CD14-positive monocyte (primary cell): Measurements from ENCODE around the gene LDAF1. TPM values are rescaled to one million over a fixed set of nuclear protein-coding genes. Genes with fewer than 3 reads are reported as not detected.

Experiments
- DNase-seq, 3 donors: peaks; one replicate each; pipeline ENCODE4 v3.0.0-alpha.2; 2011 to 2022
- H2AFZ ChIP-seq: 2 replicates; pipeline ENCODE4 v1.6.0; 2012; ENCODE audit warnings: mild to moderate bottlenecking, low read depth, low read length, inconsistent platforms; ENCODE audit not compliant: insufficient read depth, poor library complexity, severe bottlenecking
- H3K27ac ChIP-seq, 2 donors: 1 replicate in 1 of 2; 2 replicates in 1 of 2; pipeline ENCODE4 v1.5.1; 2012 to 2013; ENCODE audit warnings: low read length in 2 of 2, control low read depth in 1 of 2, inconsistent platforms in 1 of 2, low read depth in 1 of 2, mild to moderate bottlenecking in 1 of 2
- H3K27me3 ChIP-seq, 2 donors: one replicate each; pipeline versions ENCODE4 v1.6.0 to v1.6.1; 2011 to 2013; ENCODE audit warnings: low read length in 2 of 2; ENCODE audit not compliant: control insufficient read depth in 2 of 2, insufficient read depth in 2 of 2
- H3K36me3 ChIP-seq, 2 donors: replicated peaks in 1 of 2; 1 replicate in 1 of 2; 2 replicates in 1 of 2; pipeline versions ENCODE4 v1.5.1 to v1.6.1; 2012 to 2013; ENCODE audit warnings: low read length in 2 of 2, control low read depth in 1 of 2, inconsistent platforms in 1 of 2, mild to moderate bottlenecking in 1 of 2; ENCODE audit not compliant: insufficient read depth in 2 of 2, control insufficient read depth in 1 of 2
- H3K4me1 ChIP-seq, 2 donors: 1 replicate in 1 of 2; 2 replicates in 1 of 2; pipeline versions ENCODE4 v1.5.1 to v1.6.1; 2012 to 2013; ENCODE audit warnings: low read length in 2 of 2, control low read depth in 1 of 2, inconsistent platforms in 1 of 2, mild to moderate bottlenecking in 1 of 2, moderate library complexity in 1 of 2; ENCODE audit not compliant: insufficient read depth in 2 of 2, control insufficient read depth in 1 of 2
- H3K4me2 ChIP-seq: replicated peaks from 2 replicates; pipeline ENCODE3; 2012; ENCODE audit warnings: low read length, moderate library complexity, mild to moderate bottlenecking; ENCODE audit not compliant: poor library complexity, severe bottlenecking; ENCODE audit errors: extremely low read depth
- H3K4me3 ChIP-seq, 3 experiments: fragments of 200-600 bp in 1 of 3; sonication (generic) in 1 of 3; replicated peaks in 1 of 3; 1 replicate in 2 of 3; 2 replicates in 1 of 3; pipeline ENCODE4 v1.5.1; 2011 to 2013; ENCODE audit warnings: low read length in 3 of 3, mild to moderate bottlenecking in 3 of 3, control low read depth in 2 of 3, low read depth in 2 of 3, inconsistent platforms in 1 of 3, moderate library complexity in 1 of 3
- H3K79me2 ChIP-seq: 2 replicates; pipeline ENCODE4 v1.6.0; 2012; ENCODE audit warnings: mild to moderate bottlenecking, control low read depth, inconsistent platforms, low read length, moderate library complexity; ENCODE audit not compliant: insufficient read depth
- H3K9ac ChIP-seq: 2 replicates; pipeline ENCODE4 v1.6.0; 2017; ENCODE audit warnings: low read length, mild to moderate bottlenecking; ENCODE audit not compliant: insufficient read depth, poor library complexity, severe bottlenecking
- H3K9me3 ChIP-seq, 2 donors: replicated peaks in 1 of 2; 1 replicate in 1 of 2; 2 replicates in 1 of 2; pipeline versions ENCODE4 v1.5.1 to v1.6.1; 2012 to 2013; ENCODE audit warnings: low read length in 2 of 2, control low read depth in 1 of 2; ENCODE audit not compliant: control insufficient read depth in 1 of 2, insufficient read depth in 1 of 2
- H4K20me1 ChIP-seq: 2 replicates; pipeline ENCODE4 v1.6.0; 2012; ENCODE audit warnings: mild to moderate bottlenecking, low read length, control low read depth, moderate library complexity; ENCODE audit not compliant: insufficient read depth
- H3K27ac Mint-ChIP-seq, 7 donors: one replicate each; pipeline ENCODE4 v1.8.0; 2020; ENCODE audit warnings: mild to moderate bottlenecking in 7 of 7, mixed read lengths in 7 of 7, moderate library complexity in 6 of 7, inconsistent platforms in 2 of 7
- H3K27me3 Mint-ChIP-seq, 3 donors: one replicate each; pipeline ENCODE4 v1.8.0; 2021 to 2022; ENCODE audit warnings: low read depth in 3 of 3, mild to moderate bottlenecking in 3 of 3, mixed read lengths in 3 of 3, moderate library complexity in 3 of 3, inconsistent platforms in 1 of 3
- H3K36me3 Mint-ChIP-seq, 2 donors: one replicate each; pipeline ENCODE4 v1.8.0; 2020; ENCODE audit warnings: mixed read lengths in 2 of 2, inconsistent platforms in 1 of 2, mild to moderate bottlenecking in 1 of 2
- H3K4me1 Mint-ChIP-seq: one replicate; pipeline ENCODE4 v1.8.0; 2020; ENCODE audit warnings: mild to moderate bottlenecking, mixed read lengths
- H3K4me3 Mint-ChIP-seq, 2 donors: one replicate each; pipeline ENCODE4 v1.8.0; 2020; ENCODE audit warnings: mild to moderate bottlenecking in 2 of 2, mixed read lengths in 2 of 2, moderate library complexity in 1 of 2
- H3K9me3 Mint-ChIP-seq, 7 donors: one replicate each; pipeline ENCODE4 v1.8.0; 2020 to 2022; ENCODE audit warnings: mixed read lengths in 7 of 7, mild to moderate bottlenecking in 6 of 7, moderate library complexity in 6 of 7, inconsistent platforms in 2 of 7
- CTCF ChIP-seq: fragments of 200-600 bp; IDR thresholded peaks from one replicate; pipeline ENCODE4 v1.8.0; 2022; ENCODE audit warnings: antibody characterized with exemption, mild to moderate bottlenecking
- WGBS: methylation state at CpG from one replicate; pipeline ENCODE4 v1.1.5; 2013; ENCODE audit warnings: missing lambda C conversion rate; ENCODE audit not compliant: insufficient coverage; 5-methylcytosine and 5-hydroxymethylcytosine counted together
- intact Hi-C, 2 donors: fragments of 100-400 bp; cut with micrococcal nuclease; formaldehyde crosslinking; loops; one replicate each; pipeline versions ENCODE4 v1.15.0 to v1.15.1; 2023
- polyA plus RNA-seq, 3 donors: library from polyadenylated mRNA; depleted of rRNA in 1 of 3; unstranded in 2 of 3; stranded (reverse) in 1 of 3; fragments of 300-500 nt in 2 of 3; fragments of >200 nt in 1 of 3; fragmentation: Illumina TruSeq in 2 of 3; gene quantifications; 1 replicate in 2 of 3; 2 replicates in 1 of 3; pipeline ENCODE4 v1.2.3, GENCODE V29; 2012 to 2021

Gene LDAF1
- polyA plus RNA-seq, 3 donors: 10.1 to 24.3 (median 17.9) TPM

- H3K36me3 ChIP-seq: peaks cover 30 to 73% of the 10 kb centered on the region in 2 donors
These were observed 20.9 kb downstream of the LDAF1 start for GRCh38 chr16:21179126-21179982.

GRCh38 chr16:21179983-21180365 lies 21.5 kb downstream of the LDAF1 start:
- no peak for DNase-seq
- no peaks in the 10 kb centered on the region for H3K79me2 ChIP-seq

More at GRCh38 chr16:21179126-21179982, 20.9 kb downstream of the LDAF1 start:
- H3K4me3 Mint-ChIP-seq: no peak overlapping the region
- Histone ChIP-seq H3K27me3 (no peaks in the 10 kb centered on the region), H3K4me1 (no peaks in the 10 kb centered on the region), H3K4me2 (no peak overlapping the region), H4K20me1 (no peaks in the 10 kb centered on the region), H2AFZ (no peak overlapping the region), H3K9me3 (no peaks in the 10 kb centered on the region), H3K27ac (no peak overlapping the region), H3K4me3 (no peak overlapping the region), H3K9ac (no peak overlapping the region), H3K79me2 (no peaks in the 10 kb centered on the region)
- no peak for DNase-seq
- H3K36me3 Mint-ChIP-seq: peaks cover 56 to 66% of the 10 kb centered on the region in 2 donors
- H3K4me1 Mint-ChIP-seq: no peaks in the 10 kb centered on the region
- intact Hi-C loops: no loop called here
- WGBS: 100% methylated on average over 2 of the region's 13 CpGs
- H3K27me3 Mint-ChIP-seq: no peaks in the 10 kb centered on the region
- no peak for TF ChIP-seq CTCF
- no peak overlapping the region for H3K27ac Mint-ChIP-seq
- peaks cover 0 to 12% (median 7%) of the 10 kb centered on the region in 7 donors for H3K9me3 Mint-ChIP-seq

More at GRCh38 chr16:21179983-21180365, 21.5 kb downstream of the LDAF1 start:
- no peak for TF ChIP-seq CTCF
- intact Hi-C loops: loop anchor here in 1 of 2 donors (10.0 kb wide), 1 partner anchor 375 kb away; no protein-coding TSS in a partner anchor
- H3K36me3 Mint-ChIP-seq: peaks cover 50 to 60% of the 10 kb centered on the region in 2 donors
- Histone ChIP-seq H3K27ac (no peak overlapping the region), H3K27me3 (no peaks in the 10 kb centered on the region), H3K4me1 (no peaks in the 10 kb centered on the region), H2AFZ (no peak overlapping the region), H3K9ac (no peak overlapping the region), H3K4me2 (no peak overlapping the region), H3K4me3 (no peak overlapping the region), H3K9me3 (no peaks in the 10 kb centered on the region), H3K36me3 (peaks cover 26 to 66% of the 10 kb centered on the region in 2 donors), H4K20me1 (no peaks in the 10 kb centered on the region)
- peaks cover 0 to 14% (median 10%) of the 10 kb centered on the region in 7 donors for H3K9me3 Mint-ChIP-seq
- no peak overlapping the region for H3K27ac Mint-ChIP-seq
- no peak overlapping the region for H3K4me3 Mint-ChIP-seq
- no peaks in the 10 kb centered on the region for H3K4me1 Mint-ChIP-seq
- no peaks in the 10 kb centered on the region for H3K27me3 Mint-ChIP-seq
- no CpG with 5 or more reads among the region's 3 CpGs for WGBS
